Keratinocyte (primary cell): Measurements from ENCODE around the gene BTG1. TPM values are rescaled to one million over a fixed set of nuclear protein-coding genes. Genes with fewer than 3 reads are reported as not detected.

Experiments used
- DNase-seq: peaks from one replicate; pipeline ENCODE4 v3.0.0-alpha.2; 2011; ENCODE audit warnings: low read depth, missing footprints, low spot score
- FAIRE-seq: peaks from 2 replicates; lab custom pipeline; 2011; peaks lifted over from hg19 to GRCh38; lab: Jason Lieb, UNC
- H2AFZ ChIP-seq: 2 replicates; pipeline ENCODE4 v1.6.0; 2012; ENCODE audit warnings: low read length, control low read depth, inconsistent platforms; ENCODE audit not compliant: control insufficient read depth
- H3K27ac ChIP-seq: 2 replicates; pipeline ENCODE4 v1.5.1; 2011; ENCODE audit warnings: low read length; ENCODE audit not compliant: control insufficient read depth, insufficient read depth
- H3K27me3 ChIP-seq: 3 replicates; pipeline ENCODE4 v1.6.0; 2011; ENCODE audit warnings: low read length; ENCODE audit not compliant: control insufficient read depth, insufficient read depth; ENCODE audit errors: extremely low read depth
- H3K36me3 ChIP-seq, 2 experiments: 2 replicates in 1 of 2; 3 replicates in 1 of 2; pipeline ENCODE4 v1.5.1; 2011; ENCODE audit warnings: low read length in 2 of 2, mild to moderate bottlenecking in 1 of 2; ENCODE audit not compliant: control insufficient read depth in 2 of 2, insufficient read depth in 2 of 2; ENCODE audit errors: extremely low read depth in 1 of 2
- H3K4me1 ChIP-seq: 3 replicates; pipeline ENCODE4 v1.5.1; 2011; ENCODE audit warnings: low read length; ENCODE audit not compliant: control insufficient read depth, insufficient read depth; ENCODE audit errors: extremely low read depth
- H3K4me2 ChIP-seq: 3 replicates; pipeline ENCODE4 v1.6.0; 2011; ENCODE audit warnings: low read depth, low read length; ENCODE audit not compliant: control insufficient read depth, insufficient read depth; ENCODE audit errors: extremely low read depth
- H3K4me3 ChIP-seq, 3 experiments: fragments of 200-600 bp in 1 of 3; sonication (generic) in 1 of 3; 2 replicates in 2 of 3; 3 replicates in 1 of 3; pipeline ENCODE4 v1.5.1; 2011 to 2016; ENCODE audit warnings: low read length in 3 of 3, mild to moderate bottlenecking in 3 of 3, control low read depth in 2 of 3, inconsistent platforms in 1 of 3, low read depth in 1 of 3, mixed read lengths in 1 of 3, mixed run types in 1 of 3, moderate library complexity in 1 of 3; ENCODE audit not compliant: control insufficient read depth in 2 of 3, insufficient read depth in 2 of 3; ENCODE audit errors: extremely low read depth in 1 of 3
- H3K79me2 ChIP-seq: 2 replicates; pipeline ENCODE4 v1.6.0; 2012; ENCODE audit warnings: low read length; ENCODE audit not compliant: control insufficient read depth, insufficient read depth
- H3K9ac ChIP-seq: 3 replicates; pipeline ENCODE4 v1.6.0; 2011; ENCODE audit warnings: low read length; ENCODE audit not compliant: control insufficient read depth, insufficient read depth; ENCODE audit errors: extremely low read depth
- H3K9me1 ChIP-seq: 3 replicates; pipeline ENCODE4 v1.6.0; 2011; ENCODE audit warnings: low read length; ENCODE audit not compliant: control insufficient read depth, insufficient read depth; ENCODE audit errors: extremely low read depth
- H3K9me3 ChIP-seq: 2 replicates; pipeline ENCODE4 v1.5.1; 2012; ENCODE audit warnings: low read depth, low read length; ENCODE audit not compliant: control insufficient read depth
- H4K20me1 ChIP-seq: 3 replicates; pipeline ENCODE4 v1.6.0; 2011; ENCODE audit warnings: low read length; ENCODE audit not compliant: control insufficient read depth, insufficient read depth; ENCODE audit errors: extremely low read depth
- CTCF ChIP-seq, 3 experiments: IDR thresholded peaks in 1 of 3; conservative IDR thresholded peaks in 1 of 3; optimal IDR thresholded peaks in 1 of 3; 2 replicates in 2 of 3; 3 replicates in 1 of 3; pipeline versions ENCODE3 to v1.5.1; 2011; ENCODE audit warnings: low read length in 3 of 3, mild to moderate bottlenecking in 3 of 3, moderate library complexity in 2 of 3, control low read depth in 1 of 3, inconsistent platforms in 1 of 3; ENCODE audit not compliant: insufficient read depth in 2 of 3; ENCODE audit errors: extremely low read depth in 1 of 3
- EZH2 ChIP-seq: IDR thresholded peaks from one replicate; pipeline ENCODE4 v1.6.1; 2012; ENCODE audit warnings: inconsistent platforms, mild to moderate bottlenecking, low read length, moderate library complexity
- dilution Hi-C: fragments of 300-500 bp; cut with MboI; formaldehyde crosslinking; loops from one replicate; pipeline ENCODE4 v1.7.0; 2020; ENCODE audit warnings: low sequenced_read_pairs; ENCODE audit not compliant: extremely low pct_ligation_motif_present
- polyA plus RNA-seq, 5 experiments: library from polyadenylated mRNA; depleted of rRNA in 3 of 5; stranded (reverse) in 3 of 5; stranded (forward) in 1 of 5; unstranded in 1 of 5; fragments of >200 nt; gene quantifications; 1 replicate in 1 of 5; 2 replicates in 3 of 5; 3 replicates in 1 of 5; pipeline versions ENCODE4 v1.2.1 to v1.2.3, GENCODE V29; 2011 to 2012; ENCODE audit warnings: missing spikeins in 2 of 5, low read depth in 1 of 5, low replicate concordance in 1 of 5

Gene BTG1
- polyA plus RNA-seq, 1 donor (not counting 4 experiments of a cell fraction or from before 2014, with no cell fraction given), result 40.7 TPM

- Histone ChIP-seq H3K9me3 (no peaks in the 10 kb centered on the region), H3K79me2 (no peaks in the 10 kb centered on the region), H4K20me1 (no peaks in the 10 kb centered on the region), H3K9ac (no peak overlapping the region), H3K36me3 (no peaks in the 10 kb centered on the region), H3K27ac (no peak overlapping the region), H3K4me1 (peaks cover 12% of the 10 kb centered on the region), H3K9me1 (no peaks in the 10 kb centered on the region), H3K27me3 (no peaks in the 10 kb centered on the region), H3K4me3 (no peak overlapping the region), H3K4me2 (no peak overlapping the region), H2AFZ (peak overlapping the region; percentile 57)
- dilution Hi-C loops, result no loop called here
- TF ChIP-seq CTCF (optimal IDR thresholded peaks at IDR 0.05 in 1 of 3, IDR thresholded peaks at IDR 0.05 in 1 of 3, conservative IDR thresholded peaks at IDR 0.05 in 1 of 3; ENCODE audit: extremely low read depth in 1 of 3, insufficient read depth in 2 of 3, low read length in 3 of 3) (no peak), EZH2 (no peak)
- FAIRE-seq (no peak), DNase-seq (no peak)
These were observed 13.3 kb upstream of the BTG1 start for GRCh38 chr12:92158796-92159439.

GRCh38 chr12:92156704-92157395 lies 11.2 kb upstream of the BTG1 start:
- H3K79me2 ChIP-seq, result no peaks in the 10 kb centered on the region
- H3K27me3 ChIP-seq, result no peaks in the 10 kb centered on the region
- H3K4me2 ChIP-seq, result no peak overlapping the region
- DNase-seq (no peak), FAIRE-seq (no peak)
- no peaks in the 10 kb centered on the region for H4K20me1 ChIP-seq
- TF ChIP-seq EZH2, result no peak
- TF ChIP-seq CTCF (optimal IDR thresholded peaks at IDR 0.05 in 1 of 3, IDR thresholded peaks at IDR 0.05 in 1 of 3, conservative IDR thresholded peaks at IDR 0.05 in 1 of 3; ENCODE audit: extremely low read depth in 1 of 3, insufficient read depth in 2 of 3, low read length in 3 of 3), result no peak
- H2AFZ ChIP-seq, result no peak overlapping the region
- H3K9me3 ChIP-seq, result no peaks in the 10 kb centered on the region
- H3K9me1 ChIP-seq, result no peaks in the 10 kb centered on the region
- H3K4me3 ChIP-seq, result no peak overlapping the region
- H3K27ac ChIP-seq, result no peak overlapping the region
- peaks cover 12% of the 10 kb centered on the region for H3K4me1 ChIP-seq
- dilution Hi-C loops, result no loop called here
- H3K9ac ChIP-seq, result no peak overlapping the region
- H3K36me3 ChIP-seq, result no peaks in the 10 kb centered on the region
